Retinal pigment epithelial cell (primary cell): ENCODE results near the gene DAND5.

ENCODE experiments used
- DNase-seq: peaks from one replicate; pipeline ENCODE4 v3.0.0-alpha.2; 2010; ENCODE audit warnings: low read depth
- H3K4me3 ChIP-seq: 2 replicates; pipeline ENCODE4 v1.5.1; 2011; ENCODE audit warnings: mild to moderate bottlenecking, low read length, control low read depth, moderate library complexity
- CTCF ChIP-seq: conservative IDR thresholded peaks from 2 replicates; pipeline ENCODE4 v1.5.1; 2011; ENCODE audit warnings: low read depth, low read length, control low read depth, inconsistent platforms

Gene DAND5

GRCh38 chr19:12969292-12969988, at the start of gene DAND5:
DAND5 (plus strand) TSS chr19:12969576; CDS start chr19:12969661, 85 bp downstream.
- TF ChIP-seq CTCF: no peak
- no peak for DNase-seq
- H3K4me3 ChIP-seq: no peak within 1 kb of the TSS

GRCh38 chr19:12921047-12921446, 48.3 kb upstream of the DAND5 start:
- TF ChIP-seq CTCF: no peak
- no peak for DNase-seq
- no peak overlapping the region for H3K4me3 ChIP-seq

- no peak overlapping the region for H3K4me3 ChIP-seq
- DNase-seq: no peak
- TF ChIP-seq CTCF: no peak
These were observed 46.4 kb upstream of the DAND5 start for GRCh38 chr19:12922959-12923358.

GRCh38 chr19:12924621-12925310, 44.6 kb upstream of the DAND5 start:
- DNase-seq: no peak
- no peak for TF ChIP-seq CTCF
- no peak overlapping the region for H3K4me3 ChIP-seq

- no peak for DNase-seq
- no peak overlapping the region for H3K4me3 ChIP-seq
These were observed 39.3 kb upstream of the DAND5 start for GRCh38 chr19:12930002-12930645.

More at GRCh38 chr19:12930002-12930645, 39.3 kb upstream of the DAND5 start:
- no peak for TF ChIP-seq CTCF
